22Rv1 (cell line): ENCODE measurements around the gene CLEC16A.

ENCODE experiments used
- H3K27ac ChIP-seq: fragments of 450-650 bp; 2 replicates; pipeline ENCODE4 v1.5.1; 2017
- CTCF ChIP-seq: fragments of 450-650 bp; IDR thresholded peaks from 2 replicates; pipeline ENCODE4 v1.5.1; 2017; ENCODE audit warnings: mild to moderate bottlenecking
- ZFX ChIP-seq: fragments of 450-650 bp; IDR thresholded peaks from 2 replicates; pipeline ENCODE4 v1.6.1; 2017; ENCODE audit warnings: antibody characterized with exemption, borderline replicate concordance

Gene CLEC16A

GRCh38 chr16:11160676-11161115 lies 216.3 kb downstream of the CLEC16A start:
- H3K27ac ChIP-seq: no peak overlapping the region
- TF ChIP-seq CTCF (no peak), ZFX (no peak)

GRCh38 chr16:11161439-11161838 lies 217.1 kb downstream of the CLEC16A start:
- H3K27ac ChIP-seq: no peak overlapping the region
- no peak for TF ChIP-seq CTCF
- no peak for TF ChIP-seq ZFX

GRCh38 chr16:11161974-11162373 lies 217.6 kb downstream of the CLEC16A start:
- no peak overlapping the region for H3K27ac ChIP-seq
- TF ChIP-seq CTCF: no peak
- TF ChIP-seq ZFX: no peak

- TF ChIP-seq ZFX (no peak), CTCF (no peak)
- no peak overlapping the region for H3K27ac ChIP-seq
Measured at GRCh38 chr16:11162586-11163268, 218.4 kb downstream of the CLEC16A start.

GRCh38 chr16:11163761-11164261 lies 219.4 kb downstream of the CLEC16A start:
- H3K27ac ChIP-seq: no peak overlapping the region
- no peak for TF ChIP-seq CTCF
- TF ChIP-seq ZFX: no peak

- H3K27ac ChIP-seq: no peak overlapping the region
- TF ChIP-seq ZFX (no peak), CTCF (no peak)
Measured at GRCh38 chr16:11164482-11165270, 220.3 kb downstream of the CLEC16A start.

GRCh38 chr16:11165349-11165748 lies 221.0 kb downstream of the CLEC16A start:
- TF ChIP-seq CTCF: no peak
- TF ChIP-seq ZFX: no peak
- H3K27ac ChIP-seq: no peak overlapping the region
